Ishikawa (cell line): ENCODE data around the gene TNK2.

ENCODE experiments used
- CEBPB ChIP-seq: IDR thresholded peaks from 2 replicates; pipeline ENCODE4 v1.6.1; 2012
- CREB1 ChIP-seq: IDR thresholded peaks from 2 replicates; pipeline ENCODE4 v1.6.1; 2012; ENCODE audit warnings: low read depth
- EGR1 ChIP-seq: IDR thresholded peaks from 2 replicates; pipeline ENCODE4 v1.6.1; 2012
- EP300 ChIP-seq: IDR thresholded peaks from 2 replicates; pipeline ENCODE4 v1.6.1; 2012; ENCODE audit warnings: borderline replicate concordance
- FOXM1 ChIP-seq: IDR thresholded peaks from 2 replicates; pipeline ENCODE4 v1.6.1; 2012; ENCODE audit warnings: low read depth, borderline replicate concordance
- MAX ChIP-seq: IDR thresholded peaks from 2 replicates; pipeline ENCODE4 v1.6.1; 2012
- NFIC ChIP-seq: IDR thresholded peaks from 2 replicates; pipeline ENCODE4 v1.6.1; 2012
- RAD21 ChIP-seq: IDR thresholded peaks from 2 replicates; pipeline ENCODE4 v1.6.1; 2012; ENCODE audit warnings: low read depth
- REST ChIP-seq: IDR thresholded peaks from 2 replicates; pipeline ENCODE4 v1.6.1; 2012; ENCODE audit warnings: low read depth, mild to moderate bottlenecking
- TAF1 ChIP-seq: IDR thresholded peaks from 2 replicates; pipeline ENCODE4 v1.6.1; 2012; ENCODE audit warnings: low read depth, mild to moderate bottlenecking
- TCF12 ChIP-seq: IDR thresholded peaks from 2 replicates; pipeline ENCODE4 v1.6.1; 2012; ENCODE audit warnings: low read depth
- TEAD4 ChIP-seq: IDR thresholded peaks from 2 replicates; pipeline ENCODE4 v1.6.1; 2012
- USF1 ChIP-seq: IDR thresholded peaks from 2 replicates; pipeline ENCODE4 v1.6.1; 2012
- YY1 ChIP-seq: IDR thresholded peaks from 2 replicates; pipeline ENCODE4 v1.6.1; 2012; ENCODE audit warnings: low read depth
- ZBTB7A ChIP-seq: IDR thresholded peaks from 2 replicates; pipeline ENCODE4 v1.6.1; 2012; ENCODE audit warnings: low read depth

TNK2 gene

GRCh38 chr3:195906865-195907683, 1.3 kb downstream of the TNK2 start:
- TF ChIP-seq TEAD4 (no peak), TAF1 (no peak), CREB1 (no peak), YY1 (no peak), REST (no peak), USF1 (no peak), CEBPB (no peak), NFIC (no peak), FOXM1 (no peak), EP300 (no peak), TCF12 (no peak)

GRCh38 chr3:195905970-195906864, 2.1 kb downstream of the TNK2 start:
- TF ChIP-seq EGR1 (no peak), RAD21 (no peak), TEAD4 (no peak), EP300 (no peak), ZBTB7A (no peak), TAF1 (no peak), USF1 (no peak), MAX (no peak), REST (no peak), YY1 (no peak), FOXM1 (no peak), CEBPB (no peak), NFIC (no peak), CREB1 (no peak), TCF12 (no peak)

- TF ChIP-seq TCF12 (no peak), FOXM1 (no peak), CREB1 (no peak), RAD21 (no peak), TAF1 (no peak), USF1 (no peak), ZBTB7A (no peak), TEAD4 (no peak), EGR1 (no peak), EP300 (no peak), REST (no peak), NFIC (no peak), MAX (no peak), YY1 (no peak), CEBPB (no peak)
Measured at GRCh38 chr3:195904368-195904767, 4.0 kb downstream of the TNK2 start.
